ENCODE measurements around the gene KDM5B. TPM values are rescaled to one million over a fixed set of nuclear protein-coding genes. Genes with fewer than 3 reads are reported as not detected.
"Not testable (repeated sequence)": the region's sequence is repeated elsewhere in the genome, so short reads cannot be mapped to it uniquely, and the experiment has no call there.

The KDM5B gene
- total RNA-seq, 1 donor from 2014 or later, result 78.7 TPM

- Mint-ChIP-seq H3K36me3 (ENCODE audit: low read depth) (no peaks in the 10 kb centered on the region), H3K4me1 (ENCODE audit: low read depth) (peaks cover 42% of the 10 kb centered on the region), H3K9me3 (no peaks in the 10 kb centered on the region), H3K4me3 (ENCODE audit: low read depth) (peak overlapping the region; percentile 45), H3K27ac (peak overlapping the region; percentile 28), H3K27me3 (ENCODE audit: low read depth) (no peaks in the 10 kb centered on the region)
- peak; percentile 14 for DNase-seq (ENCODE audit: low spot score)
- intact Hi-C loops (cut with micrococcal nuclease), result loop anchor here (2.0 kb wide), 1 partner anchor 29 kb away; no protein-coding TSS in a partner anchor
Observed at GRCh38 chr1:202835548-202836072, 27.4 kb upstream of the KDM5B start.

GRCh38 chr1:202834771-202835547, 26.7 kb upstream of the KDM5B start:
- Mint-ChIP-seq H3K27ac (peak overlapping the region; percentile 28), H3K4me1 (ENCODE audit: low read depth) (peaks cover 42% of the 10 kb centered on the region), H3K9me3 (no peaks in the 10 kb centered on the region), H3K27me3 (ENCODE audit: low read depth) (no peaks in the 10 kb centered on the region), H3K36me3 (ENCODE audit: low read depth) (no peaks in the 10 kb centered on the region), H3K4me3 (ENCODE audit: low read depth) (peak overlapping the region; percentile 45)
- DNase-seq (ENCODE audit: low spot score), result no peak
- intact Hi-C loops (cut with micrococcal nuclease), result loop anchor here (2.0 kb wide), 1 partner anchor 28 kb away; no protein-coding TSS in a partner anchor

DNA sequence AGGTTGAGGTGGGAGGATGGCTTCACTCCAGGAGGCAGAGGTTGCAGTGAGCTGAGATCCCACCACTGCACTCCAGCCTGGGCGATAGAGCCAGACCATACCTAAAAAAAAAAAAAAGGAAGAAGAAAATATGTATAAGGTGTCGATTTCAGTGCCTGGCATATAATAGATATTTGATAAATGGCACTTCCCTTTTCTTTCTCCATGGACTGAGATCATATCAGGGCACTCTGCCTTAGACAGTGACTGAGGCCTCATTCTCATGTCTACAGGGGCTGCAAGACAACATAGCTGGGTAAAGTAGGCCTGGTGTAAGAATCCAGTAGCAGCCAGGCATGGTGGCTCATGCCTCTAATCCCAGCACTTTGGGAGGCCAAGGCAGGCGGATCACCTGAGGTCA, 23.7 kb upstream of the KDM5B start:
- Mint-ChIP-seq H3K4me1 (ENCODE audit: low read depth) (peaks cover 32% of the 10 kb centered on the region), H3K9me3 (no peaks in the 10 kb centered on the region), H3K4me3 (ENCODE audit: low read depth) (no peak overlapping the region), H3K36me3 (ENCODE audit: low read depth) (no peaks in the 10 kb centered on the region), H3K27ac (no peak overlapping the region), H3K27me3 (ENCODE audit: low read depth) (peaks cover 5% of the 10 kb centered on the region)
- intact Hi-C loops (cut with micrococcal nuclease), result no loop called here
- DNase-seq (ENCODE audit: low spot score), result no peak

DNA sequence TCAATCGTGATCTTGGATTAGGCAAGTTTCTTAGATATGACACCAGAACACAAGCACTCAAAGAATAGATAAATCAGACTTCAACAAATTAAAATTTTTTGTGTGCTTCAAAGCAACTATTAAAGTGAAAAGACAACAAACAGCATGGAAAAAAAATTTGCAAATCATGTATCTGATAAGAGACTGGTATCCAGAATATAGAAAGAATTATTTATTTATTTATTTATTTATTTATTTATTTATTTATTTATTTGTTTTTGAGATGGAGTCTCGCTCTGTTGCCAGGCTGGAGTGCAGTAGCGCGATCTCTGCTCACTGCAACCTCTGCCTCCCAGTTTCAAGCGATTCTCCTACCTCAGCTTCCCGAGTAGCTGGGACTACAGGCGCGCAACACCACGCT, 21.0 kb upstream of the KDM5B start:
- H3K36me3 Mint-ChIP-seq (ENCODE audit: low read depth); H3K4me1 Mint-ChIP-seq (ENCODE audit: low read depth); H3K4me3 Mint-ChIP-seq (ENCODE audit: low read depth); H3K27ac Mint-ChIP-seq; H3K9me3 Mint-ChIP-seq; intact Hi-C loops (cut with micrococcal nuclease); DNase-seq (ENCODE audit: low spot score): not testable (repeated sequence)
- H3K27me3 Mint-ChIP-seq (ENCODE audit: low read depth), result peaks cover 20% of the 10 kb centered on the region

DNA sequence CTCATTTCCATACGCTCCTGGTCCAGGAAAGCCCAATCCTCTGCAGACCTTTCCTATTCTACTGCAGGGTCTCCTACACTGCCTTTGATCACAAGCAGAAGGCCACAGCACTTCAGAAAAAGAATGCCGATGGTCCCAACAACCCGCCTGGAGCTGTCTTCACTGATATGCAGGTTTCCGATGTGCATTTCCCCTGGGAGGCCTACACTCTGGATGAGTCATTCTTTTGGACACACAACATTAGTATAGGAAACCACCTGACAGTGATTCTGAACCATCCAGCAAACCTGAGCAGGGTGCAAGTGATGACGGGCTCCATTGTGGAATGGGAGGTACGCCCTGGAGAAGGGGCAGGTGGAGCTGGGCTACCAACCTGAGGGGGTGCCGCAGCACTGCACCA, 17.5 kb upstream of the KDM5B start:
- no peak for DNase-seq (ENCODE audit: low spot score)
- no peaks in the 10 kb centered on the region for H3K4me1 Mint-ChIP-seq (ENCODE audit: low read depth)
- H3K4me3 Mint-ChIP-seq (ENCODE audit: low read depth), result no peak overlapping the region
- H3K9me3 Mint-ChIP-seq, result no peaks in the 10 kb centered on the region
- H3K36me3 Mint-ChIP-seq (ENCODE audit: low read depth), result no peaks in the 10 kb centered on the region
- H3K27me3 Mint-ChIP-seq (ENCODE audit: low read depth), result peaks cover 33% of the 10 kb centered on the region
- no peak overlapping the region for H3K27ac Mint-ChIP-seq
- intact Hi-C loops (cut with micrococcal nuclease), result no loop called here

GRCh38 chr1:202821467-202821866, 13.2 kb upstream of the KDM5B start:
- Mint-ChIP-seq H3K4me3 (ENCODE audit: low read depth) (no peak overlapping the region), H3K27ac (no peak overlapping the region), H3K9me3 (no peaks in the 10 kb centered on the region), H3K27me3 (ENCODE audit: low read depth) (peaks cover 49% of the 10 kb centered on the region), H3K4me1 (ENCODE audit: low read depth) (no peaks in the 10 kb centered on the region), H3K36me3 (ENCODE audit: low read depth) (no peaks in the 10 kb centered on the region)
- DNase-seq (ENCODE audit: low spot score), result no peak
- intact Hi-C loops (cut with micrococcal nuclease), result no loop called here

GRCh38 chr1:202818819-202819218, 10.6 kb upstream of the KDM5B start:
- peaks cover 43% of the 10 kb centered on the region for H3K27me3 Mint-ChIP-seq (ENCODE audit: low read depth)
- no peaks in the 10 kb centered on the region for H3K9me3 Mint-ChIP-seq
- H3K4me3 Mint-ChIP-seq (ENCODE audit: low read depth), result no peak overlapping the region
- H3K36me3 Mint-ChIP-seq (ENCODE audit: low read depth), result no peaks in the 10 kb centered on the region
- intact Hi-C loops (cut with micrococcal nuclease), result no loop called here
- H3K4me1 Mint-ChIP-seq (ENCODE audit: low read depth), result no peaks in the 10 kb centered on the region
- no peak for DNase-seq (ENCODE audit: low spot score)
- no peak overlapping the region for H3K27ac Mint-ChIP-seq

DNA sequence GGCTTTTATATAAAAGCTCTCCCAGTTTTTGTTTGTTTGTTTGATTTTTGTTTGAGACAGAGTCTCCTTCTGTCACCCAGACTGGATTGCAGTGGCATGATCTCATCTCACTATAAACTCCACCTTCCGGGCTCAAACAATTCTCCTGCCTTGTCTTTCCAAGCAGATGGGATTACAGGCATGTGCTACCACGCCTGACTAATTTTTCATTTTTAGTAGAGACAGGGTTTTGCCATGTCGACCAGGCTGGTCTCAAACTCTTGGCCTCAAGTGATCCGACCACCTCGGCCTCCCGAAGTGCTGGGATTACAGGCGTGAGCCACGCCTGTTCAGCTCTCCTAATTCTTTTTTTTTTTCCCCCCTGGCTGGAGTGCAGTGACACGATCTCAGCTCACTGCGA, 6.9 kb upstream of the KDM5B start:
- peaks cover 14% of the 10 kb centered on the region for H3K4me1 Mint-ChIP-seq (ENCODE audit: low read depth)
- no peaks in the 10 kb centered on the region for H3K36me3 Mint-ChIP-seq (ENCODE audit: low read depth)
- H3K27ac Mint-ChIP-seq, result no peak overlapping the region
- intact Hi-C loops (cut with micrococcal nuclease), result no loop called here
- DNase-seq (ENCODE audit: low spot score), result no peak
- H3K27me3 Mint-ChIP-seq (ENCODE audit: low read depth), result peaks cover 42% of the 10 kb centered on the region
- H3K9me3 Mint-ChIP-seq, result no peaks in the 10 kb centered on the region
- no peak overlapping the region for H3K4me3 Mint-ChIP-seq (ENCODE audit: low read depth)

DNA sequence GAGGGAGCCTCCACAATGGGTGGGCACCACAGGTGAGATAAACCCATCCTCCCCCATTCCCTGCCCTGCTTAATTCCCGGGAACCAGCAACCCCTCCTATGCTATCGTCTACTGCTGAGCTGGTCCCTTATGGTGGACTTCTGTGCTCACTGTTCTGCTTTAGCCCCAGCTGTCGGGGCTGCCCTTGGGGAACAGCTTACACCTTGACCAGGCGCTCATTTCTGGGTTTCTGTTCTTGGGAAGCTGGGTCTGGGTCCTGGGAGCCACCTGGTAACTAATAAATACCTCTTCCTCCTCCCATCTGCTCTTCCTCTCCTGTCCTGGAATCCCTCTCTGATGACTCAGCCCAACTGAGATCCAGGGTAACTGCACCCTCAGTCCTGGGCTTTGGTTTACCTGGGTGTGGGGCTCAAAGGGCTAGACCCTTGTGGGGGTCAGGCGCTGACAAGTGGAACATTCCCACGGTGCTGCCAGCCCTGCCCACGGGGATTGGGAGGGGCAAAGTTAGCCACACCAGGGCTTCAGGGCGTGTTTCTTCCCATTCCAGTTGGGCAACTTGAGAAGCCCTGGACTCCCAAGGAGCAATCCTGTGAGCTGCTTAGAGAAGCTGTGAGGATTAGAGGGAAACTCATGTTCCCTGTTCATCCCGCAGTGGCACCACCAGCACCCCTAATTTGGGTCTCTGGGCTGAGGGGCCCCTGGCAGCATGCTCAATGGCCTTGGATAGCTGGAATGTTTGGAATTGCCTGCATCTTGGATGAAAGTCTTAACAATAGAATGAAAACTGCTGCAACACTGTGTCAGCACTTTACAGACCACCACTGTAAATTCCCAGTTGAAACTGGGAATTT, 4.2 kb upstream of the KDM5B start:
- H3K27me3 Mint-ChIP-seq (ENCODE audit: low read depth), result peaks cover 32% of the 10 kb centered on the region
- H3K4me1 Mint-ChIP-seq (ENCODE audit: low read depth), result peaks cover 27% of the 10 kb centered on the region
- H3K9me3 Mint-ChIP-seq, result no peaks in the 10 kb centered on the region
- no peak for DNase-seq (ENCODE audit: low spot score)
- no peak overlapping the region for H3K27ac Mint-ChIP-seq
- intact Hi-C loops (cut with micrococcal nuclease), result no loop called here
- H3K4me3 Mint-ChIP-seq (ENCODE audit: low read depth), result peak overlapping the region; percentile 92
- no peaks in the 10 kb centered on the region for H3K36me3 Mint-ChIP-seq (ENCODE audit: low read depth)

- DNase-seq (ENCODE audit: low spot score), result no peak
- peak overlapping the region; percentile 92 for H3K4me3 Mint-ChIP-seq (ENCODE audit: low read depth)
- peak overlapping the region; percentile 80 for H3K27ac Mint-ChIP-seq
- H3K4me1 Mint-ChIP-seq (ENCODE audit: low read depth), result peaks cover 28% of the 10 kb centered on the region
- peaks cover 1% of the 10 kb centered on the region for H3K36me3 Mint-ChIP-seq (ENCODE audit: low read depth)
- H3K9me3 Mint-ChIP-seq, result no peaks in the 10 kb centered on the region
- intact Hi-C loops (cut with micrococcal nuclease), result loop anchor here (2.0 kb wide), 1 partner anchor 145 kb away; no protein-coding TSS in a partner anchor
- peaks cover 25% of the 10 kb centered on the region for H3K27me3 Mint-ChIP-seq (ENCODE audit: low read depth)
Observed at GRCh38 chr1:202811296-202812175, 3.3 kb upstream of the KDM5B start.

GRCh38 chr1:202810615-202811295, 2.5 kb upstream of the KDM5B start, which contains the start of gene PCAT6:
PCAT6 (plus strand) TSS chr1:202810954.
- intact Hi-C loops (cut with micrococcal nuclease), result loop anchor here (1.0 to 2.0 kb wide), 3 partner anchors 51 to 146 kb away; partner anchors contain the start of gene RABIF
- H3K4me3 Mint-ChIP-seq (ENCODE audit: low read depth), result peak within 1 kb of the TSS; percentile 92
- H3K27ac Mint-ChIP-seq, result peak within 1 kb of the TSS; percentile 80
- peaks cover 20% of the 10 kb centered on the region for H3K27me3 Mint-ChIP-seq (ENCODE audit: low read depth)
- DNase-seq (ENCODE audit: low spot score), result peak; percentile 85
- H3K9me3 Mint-ChIP-seq, result no peaks in the 10 kb centered on the region
- H3K36me3 Mint-ChIP-seq (ENCODE audit: low read depth), result peaks cover 6% of the 10 kb centered on the region
- peaks cover 35% of the 10 kb centered on the region for H3K4me1 Mint-ChIP-seq (ENCODE audit: low read depth)
